ENCODE measurements around the gene TMOD3.
A peak's percentile ranks its signal among the peaks of the same experiment; 100 is the strongest.

The TMOD3 gene

GRCh38 chr15:51931016-51931415 lies 101.6 kb downstream of the TMOD3 start:
- H3K9me3 ChIP-seq (ENCODE audit: insufficient read depth, low read length): no peaks in the 10 kb centered on the region
- H3K9ac ChIP-seq (ENCODE audit: low read length): no peak overlapping the region
- no peak overlapping the region for H3K27ac ChIP-seq (ENCODE audit: low read length)
- TF ChIP-seq EZH2phosphoT487 (IDR thresholded peaks at IDR 0.05; ENCODE audit: low read depth): no peak
- H3K36me3 ChIP-seq (replicated peaks; ENCODE audit: low read depth, low read length): peaks cover 17% of the 10 kb centered on the region
- H3K4me1 ChIP-seq (ENCODE audit: low read length): peaks cover 16% of the 10 kb centered on the region
- H4K20me1 ChIP-seq (ENCODE audit: insufficient read depth, low read length): 0 out of 2 replicates have a peak, but pooled peaks cover under 1% of the 10 kb centered on the region
- no peaks in the 10 kb centered on the region for H3K79me2 ChIP-seq (ENCODE audit: low read length)
- no peaks in the 10 kb centered on the region for H3K27me3 ChIP-seq (ENCODE audit: low read depth, low read length)
- no peak overlapping the region for H2AFZ ChIP-seq (ENCODE audit: low read depth, low read length)
- no peak overlapping the region for H3K4me2 ChIP-seq (ENCODE audit: low read length)
- H3K4me3 ChIP-seq (ENCODE audit: low read length): no peak overlapping the region

DNA sequence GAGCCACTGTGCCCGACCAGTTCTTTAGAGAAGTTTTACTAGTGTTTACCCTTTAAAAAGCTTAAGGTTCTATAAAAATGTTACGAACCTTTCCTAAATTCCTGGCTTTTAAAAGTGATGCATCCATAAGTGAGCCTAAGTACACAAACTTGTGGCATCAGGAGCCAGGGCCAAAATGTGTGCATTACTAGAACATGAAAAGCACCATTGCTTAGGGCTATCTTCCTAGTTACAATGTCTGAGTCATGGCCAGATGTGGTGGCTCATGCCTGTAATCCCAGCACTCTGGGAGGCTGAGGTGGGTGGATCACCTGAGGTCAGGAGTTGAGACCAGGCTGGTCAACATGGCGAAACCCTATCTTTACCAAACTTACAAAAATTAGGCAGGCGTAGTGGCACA lies 102.2 kb downstream of the TMOD3 start:
- Histone ChIP-seq H3K4me1 (ENCODE audit: low read length) (peaks cover 22% of the 10 kb centered on the region), H2AFZ (ENCODE audit: low read depth, low read length) (no peak overlapping the region), H3K79me2 (ENCODE audit: low read length) (no peaks in the 10 kb centered on the region), H3K4me3 (ENCODE audit: low read length) (no peak overlapping the region), H3K9me3 (ENCODE audit: insufficient read depth, low read length) (no peaks in the 10 kb centered on the region), H3K27ac (ENCODE audit: low read length) (no peak overlapping the region), H3K9ac (ENCODE audit: low read length) (no peak overlapping the region), H4K20me1 (ENCODE audit: insufficient read depth, low read length) (0 out of 2 replicates have a peak, but pooled peaks cover 2% of the 10 kb centered on the region), H3K4me2 (ENCODE audit: low read length) (no peak overlapping the region), H3K36me3 (replicated peaks; ENCODE audit: low read depth, low read length) (peaks cover 18% of the 10 kb centered on the region), H3K27me3 (ENCODE audit: low read depth, low read length) (no peaks in the 10 kb centered on the region)
- TF ChIP-seq, protein P1, sequence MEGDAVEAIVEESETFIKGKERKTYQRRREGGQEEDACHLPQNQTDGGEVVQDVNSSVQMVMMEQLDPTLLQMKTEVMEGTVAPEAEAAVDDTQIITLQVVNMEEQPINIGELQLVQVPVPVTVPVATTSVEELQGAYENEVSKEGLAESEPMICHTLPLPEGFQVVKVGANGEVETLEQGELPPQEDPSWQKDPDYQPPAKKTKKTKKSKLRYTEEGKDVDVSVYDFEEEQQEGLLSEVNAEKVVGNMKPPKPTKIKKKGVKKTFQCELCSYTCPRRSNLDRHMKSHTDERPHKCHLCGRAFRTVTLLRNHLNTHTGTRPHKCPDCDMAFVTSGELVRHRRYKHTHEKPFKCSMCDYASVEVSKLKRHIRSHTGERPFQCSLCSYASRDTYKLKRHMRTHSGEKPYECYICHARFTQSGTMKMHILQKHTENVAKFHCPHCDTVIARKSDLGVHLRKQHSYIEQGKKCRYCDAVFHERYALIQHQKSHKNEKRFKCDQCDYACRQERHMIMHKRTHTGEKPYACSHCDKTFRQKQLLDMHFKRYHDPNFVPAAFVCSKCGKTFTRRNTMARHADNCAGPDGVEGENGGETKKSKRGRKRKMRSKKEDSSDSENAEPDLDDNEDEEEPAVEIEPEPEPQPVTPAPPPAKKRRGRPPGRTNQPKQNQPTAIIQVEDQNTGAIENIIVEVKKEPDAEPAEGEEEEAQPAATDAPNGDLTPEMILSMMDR (IDR thresholded peaks at IDR 0.05; ENCODE audit: low read depth, low read length): no peak

GRCh38 chr15:51932161-51932560 lies 102.7 kb downstream of the TMOD3 start:
- Histone ChIP-seq H3K27me3 (ENCODE audit: low read depth, low read length) (no peaks in the 10 kb centered on the region), H3K79me2 (ENCODE audit: low read length) (no peaks in the 10 kb centered on the region), H3K9me3 (ENCODE audit: insufficient read depth, low read length) (no peaks in the 10 kb centered on the region), H3K4me1 (ENCODE audit: low read length) (peaks cover 23% of the 10 kb centered on the region), H2AFZ (ENCODE audit: low read depth, low read length) (no peak overlapping the region), H4K20me1 (ENCODE audit: insufficient read depth, low read length) (0 out of 2 replicates have a peak, but pooled peaks cover 2% of the 10 kb centered on the region), H3K4me3 (ENCODE audit: low read length) (no peak overlapping the region), H3K4me2 (ENCODE audit: low read length) (no peak overlapping the region), H3K9ac (ENCODE audit: low read length) (no peak overlapping the region), H3K36me3 (replicated peaks; ENCODE audit: low read depth, low read length) (peaks cover 18% of the 10 kb centered on the region), H3K27ac (ENCODE audit: low read length) (no peak overlapping the region)
- TF ChIP-seq, protein P1 (IDR thresholded peaks at IDR 0.05; ENCODE audit: low read depth, low read length): no peak
- no peak for TF ChIP-seq EZH2phosphoT487 (IDR thresholded peaks at IDR 0.05; ENCODE audit: low read depth)

- peak overlapping the region; percentile 18; the same call in 1 of the 2 replicates for H3K9ac ChIP-seq (ENCODE audit: low read length)
- H3K4me1 ChIP-seq (ENCODE audit: low read length): peaks cover 23% of the 10 kb centered on the region
- H4K20me1 ChIP-seq (ENCODE audit: insufficient read depth, low read length): 0 out of 2 replicates have a peak, but pooled peaks cover 2% of the 10 kb centered on the region
- no peak overlapping the region for H2AFZ ChIP-seq (ENCODE audit: low read depth, low read length)
- peak overlapping the region; percentile 75 for H3K4me2 ChIP-seq (ENCODE audit: low read length)
- no peaks in the 10 kb centered on the region for H3K79me2 ChIP-seq (ENCODE audit: low read length)
- H3K9me3 ChIP-seq (ENCODE audit: insufficient read depth, low read length): no peaks in the 10 kb centered on the region
- TF ChIP-seq, protein P1 (IDR thresholded peaks at IDR 0.05; ENCODE audit: low read depth, low read length): no peak
- TF ChIP-seq EZH2phosphoT487 (IDR thresholded peaks at IDR 0.05; ENCODE audit: low read depth): no peak
- H3K4me3 ChIP-seq (ENCODE audit: low read length): peak overlapping the region; percentile 40
- peak overlapping the region; percentile 86 for H3K27ac ChIP-seq (ENCODE audit: low read length)
- H3K36me3 ChIP-seq (replicated peaks; ENCODE audit: low read depth, low read length): peaks cover 26% of the 10 kb centered on the region
- no peaks in the 10 kb centered on the region for H3K27me3 ChIP-seq (ENCODE audit: low read depth, low read length)
These were observed 106.1 kb downstream of the TMOD3 start for GRCh38 chr15:51935466-51936104.
